ENCODE results near the gene C19orf38. TPM values are rescaled to one million over a fixed set of nuclear protein-coding genes. Genes with fewer than 3 reads are reported as not detected.

Gene C19orf38
- total RNA-seq, 2 donors from 2014 or later = 0.91 to 6.4 TPM

DNA sequence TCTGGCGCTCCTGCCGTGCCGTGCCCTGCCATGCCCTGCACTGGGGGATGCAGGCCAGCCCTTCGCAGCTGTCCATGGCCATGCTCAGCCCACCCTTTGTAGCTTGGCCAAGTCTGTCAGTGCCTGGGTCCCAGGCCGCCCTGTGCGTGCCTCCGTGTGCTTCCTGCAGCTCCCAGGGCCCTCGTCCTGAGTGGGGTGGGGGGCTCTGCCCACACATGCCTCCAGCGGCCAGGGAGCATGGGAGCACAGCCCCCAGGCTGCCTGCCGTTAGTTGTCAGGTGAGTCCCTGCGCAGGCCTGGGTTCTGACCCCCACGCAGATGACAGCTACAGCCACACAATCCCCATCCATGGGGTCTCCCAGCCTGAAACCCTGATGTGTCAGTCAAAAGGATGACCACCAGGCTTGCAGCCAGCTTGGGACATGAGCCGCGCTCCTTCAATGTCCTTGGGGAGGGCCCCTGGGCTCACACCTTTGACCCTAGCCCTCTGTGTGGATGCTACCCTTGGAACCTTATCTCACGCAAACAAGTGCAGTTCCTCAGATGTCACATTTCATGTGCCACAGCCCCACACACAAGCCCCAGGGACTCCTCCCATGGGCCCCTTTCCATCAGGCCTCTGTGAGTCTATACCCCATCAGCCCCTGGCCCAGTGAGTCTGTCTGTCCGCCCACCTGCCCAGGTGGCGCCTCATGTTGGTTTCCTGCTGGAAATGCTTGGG lies 36.7 kb upstream of the C19orf38 start:
- no peaks in the 10 kb centered on the region for H3K9me3 ChIP-seq
- WGBS = 93% methylated on average over 14 of the region's 17 CpGs
- DNase-seq (ENCODE audit: low spot score) = no peak
- H3K4me1 ChIP-seq (replicated peaks) = no peaks in the 10 kb centered on the region
- no peak overlapping the region for H3K4me3 ChIP-seq
- no peaks in the 10 kb centered on the region for H3K27me3 ChIP-seq (replicated peaks; ENCODE audit: insufficient read depth)
- H3K27ac ChIP-seq = no peak overlapping the region
- TF ChIP-seq, protein P1, sequence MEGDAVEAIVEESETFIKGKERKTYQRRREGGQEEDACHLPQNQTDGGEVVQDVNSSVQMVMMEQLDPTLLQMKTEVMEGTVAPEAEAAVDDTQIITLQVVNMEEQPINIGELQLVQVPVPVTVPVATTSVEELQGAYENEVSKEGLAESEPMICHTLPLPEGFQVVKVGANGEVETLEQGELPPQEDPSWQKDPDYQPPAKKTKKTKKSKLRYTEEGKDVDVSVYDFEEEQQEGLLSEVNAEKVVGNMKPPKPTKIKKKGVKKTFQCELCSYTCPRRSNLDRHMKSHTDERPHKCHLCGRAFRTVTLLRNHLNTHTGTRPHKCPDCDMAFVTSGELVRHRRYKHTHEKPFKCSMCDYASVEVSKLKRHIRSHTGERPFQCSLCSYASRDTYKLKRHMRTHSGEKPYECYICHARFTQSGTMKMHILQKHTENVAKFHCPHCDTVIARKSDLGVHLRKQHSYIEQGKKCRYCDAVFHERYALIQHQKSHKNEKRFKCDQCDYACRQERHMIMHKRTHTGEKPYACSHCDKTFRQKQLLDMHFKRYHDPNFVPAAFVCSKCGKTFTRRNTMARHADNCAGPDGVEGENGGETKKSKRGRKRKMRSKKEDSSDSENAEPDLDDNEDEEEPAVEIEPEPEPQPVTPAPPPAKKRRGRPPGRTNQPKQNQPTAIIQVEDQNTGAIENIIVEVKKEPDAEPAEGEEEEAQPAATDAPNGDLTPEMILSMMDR (IDR thresholded peaks at IDR 0.05) = no peak
- TF ChIP-seq POLR2A (IDR thresholded peaks at IDR 0.05) (no peak), POLR2AphosphoS5 (IDR thresholded peaks at IDR 0.05) (no peak)
- intact Hi-C loops (cut with DNase I) = no loop called here
- H3K36me3 ChIP-seq = no peaks in the 10 kb centered on the region

DNA sequence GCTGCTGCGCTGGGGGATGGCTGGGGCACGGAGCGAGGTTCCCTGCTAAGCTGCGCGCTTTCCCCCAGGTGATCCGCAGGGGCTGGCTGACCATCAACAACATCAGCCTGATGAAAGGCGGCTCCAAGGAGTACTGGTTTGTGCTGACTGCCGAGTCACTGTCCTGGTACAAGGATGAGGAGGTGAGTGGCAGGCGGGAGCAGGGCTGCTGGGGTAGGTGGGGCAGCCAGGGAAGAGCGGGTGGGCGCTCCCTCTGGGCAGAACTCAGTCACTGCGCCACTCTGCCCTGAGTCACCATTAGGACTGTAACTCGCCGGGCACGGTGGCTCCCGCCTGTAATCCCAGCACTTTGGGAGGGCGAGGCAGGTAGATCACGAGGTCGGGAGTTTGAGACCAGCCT lies 36.0 kb upstream of the C19orf38 start:
- Histone ChIP-seq H3K9me3 (no peaks in the 10 kb centered on the region), H3K36me3 (no peaks in the 10 kb centered on the region), H3K27ac (no peak overlapping the region), H3K4me1 (replicated peaks) (no peaks in the 10 kb centered on the region), H3K27me3 (replicated peaks; ENCODE audit: insufficient read depth) (no peaks in the 10 kb centered on the region), H3K4me3 (no peak overlapping the region)
- TF ChIP-seq POLR2A (IDR thresholded peaks at IDR 0.05) (no peak), POLR2AphosphoS5 (IDR thresholded peaks at IDR 0.05) (no peak)
- TF ChIP-seq, protein P1 (IDR thresholded peaks at IDR 0.05) = no peak
- DNase-seq (ENCODE audit: low spot score) = no peak
- intact Hi-C loops (cut with DNase I) = no loop called here
- 89% methylated on average over 13 of the region's 19 CpGs for WGBS

DNA sequence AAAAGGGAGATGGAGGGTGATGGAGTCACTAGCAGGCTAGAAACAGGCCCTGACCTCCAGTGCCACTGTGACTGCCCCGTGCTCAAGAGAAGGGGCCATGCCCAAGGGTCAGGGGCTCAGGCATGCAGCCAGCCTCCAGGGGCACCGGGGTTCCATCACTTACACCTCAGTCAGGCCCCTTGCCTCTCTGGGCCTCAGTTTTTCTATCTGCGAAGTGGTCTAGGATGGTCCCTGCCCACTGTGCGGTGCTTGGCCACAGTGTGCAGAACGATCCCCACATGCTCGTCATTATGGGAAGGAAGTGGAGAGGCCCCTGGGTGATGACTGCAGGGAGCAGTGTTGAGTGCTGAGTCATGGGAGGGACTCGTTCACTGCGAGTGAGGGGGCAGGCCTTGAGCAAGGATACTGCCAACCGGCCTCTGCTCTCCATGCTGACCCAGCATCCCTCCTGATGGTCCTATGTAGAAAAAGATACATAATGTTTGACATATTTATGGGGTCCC lies 35.3 kb upstream of the C19orf38 start:
- no peaks in the 10 kb centered on the region for H3K36me3 ChIP-seq
- no peak overlapping the region for H3K27ac ChIP-seq
- H3K4me3 ChIP-seq = no peak overlapping the region
- intact Hi-C loops (cut with DNase I) = no loop called here
- no peaks in the 10 kb centered on the region for H3K27me3 ChIP-seq (replicated peaks; ENCODE audit: insufficient read depth)
- no peak for DNase-seq (ENCODE audit: low spot score)
- TF ChIP-seq, protein P1 (IDR thresholded peaks at IDR 0.05) = no peak
- TF ChIP-seq POLR2AphosphoS5 (IDR thresholded peaks at IDR 0.05) (no peak), POLR2A (IDR thresholded peaks at IDR 0.05) (no peak)
- H3K4me1 ChIP-seq (replicated peaks) = no peaks in the 10 kb centered on the region
- no peaks in the 10 kb centered on the region for H3K9me3 ChIP-seq
- 46% methylated on average over 9 of the region's 9 CpGs for WGBS

DNA sequence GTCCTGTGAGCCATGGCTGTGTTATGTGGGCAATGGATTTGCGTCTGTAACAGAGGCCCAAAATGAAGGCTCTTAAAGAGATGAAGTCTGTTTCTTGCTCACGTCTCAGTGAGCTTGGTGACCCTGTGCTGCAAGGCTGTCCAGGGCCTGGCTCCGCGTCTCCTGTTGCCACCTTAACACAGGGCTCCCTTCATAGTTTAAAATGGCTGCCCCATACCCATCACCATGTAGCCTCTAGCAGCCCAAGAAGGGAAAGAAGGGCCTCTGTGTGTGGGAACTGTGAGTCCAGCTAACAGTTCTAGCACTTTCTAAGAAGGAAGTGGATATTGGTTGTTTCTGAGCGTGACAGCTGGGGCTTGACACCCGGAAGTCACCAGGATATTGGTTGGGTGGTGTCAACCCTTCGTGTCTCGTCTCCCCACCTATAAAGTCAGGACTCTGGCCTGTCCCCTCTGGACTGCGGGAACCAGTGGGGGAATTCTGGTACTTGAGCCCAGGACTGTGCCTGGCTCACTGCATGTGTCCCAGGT lies 33.1 kb upstream of the C19orf38 start:
- H3K27me3 ChIP-seq (replicated peaks; ENCODE audit: insufficient read depth) = no peaks in the 10 kb centered on the region
- no peaks in the 10 kb centered on the region for H3K4me1 ChIP-seq (replicated peaks)
- no peak for DNase-seq (ENCODE audit: low spot score)
- intact Hi-C loops (cut with DNase I) = no loop called here
- H3K9me3 ChIP-seq = no peaks in the 10 kb centered on the region
- H3K36me3 ChIP-seq = no peaks in the 10 kb centered on the region
- WGBS = 96% methylated on average over 9 of the region's 9 CpGs
- H3K4me3 ChIP-seq = no peak overlapping the region
- TF ChIP-seq, protein P1 (IDR thresholded peaks at IDR 0.05) = no peak
- TF ChIP-seq POLR2A (IDR thresholded peaks at IDR 0.05) = no peak
- TF ChIP-seq POLR2AphosphoS5 (IDR thresholded peaks at IDR 0.05) = no peak
- H3K27ac ChIP-seq = no peak overlapping the region
